Embryonic facial prominence (tissue), 1 donor: ENCODE data around the gene RFNG.

ENCODE experiments used
- DNase-seq: peaks from one replicate; pipeline ENCODE4 v3.0.0-alpha.2; 2016; ENCODE audit errors: extremely low spot score

The RFNG gene, protein sequence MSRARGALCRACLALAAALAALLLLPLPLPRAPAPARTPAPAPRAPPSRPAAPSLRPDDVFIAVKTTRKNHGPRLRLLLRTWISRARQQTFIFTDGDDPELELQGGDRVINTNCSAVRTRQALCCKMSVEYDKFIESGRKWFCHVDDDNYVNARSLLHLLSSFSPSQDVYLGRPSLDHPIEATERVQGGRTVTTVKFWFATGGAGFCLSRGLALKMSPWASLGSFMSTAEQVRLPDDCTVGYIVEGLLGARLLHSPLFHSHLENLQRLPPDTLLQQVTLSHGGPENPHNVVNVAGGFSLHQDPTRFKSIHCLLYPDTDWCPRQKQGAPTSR

GRCh38 chr17:82051776-82052637 lies at the start of gene RFNG, which contains the start of gene GPS1:
Gene RFNG, minus strand, starts transcription at chr17:82051811. Its CDS starts 45 bp downstream, at chr17:82051766.
Gene GPS1, plus strand, starts transcription at chr17:82051898. Its CDS starts 34 bp downstream, at chr17:82051932.
- DNase-seq = no peak

DNA sequence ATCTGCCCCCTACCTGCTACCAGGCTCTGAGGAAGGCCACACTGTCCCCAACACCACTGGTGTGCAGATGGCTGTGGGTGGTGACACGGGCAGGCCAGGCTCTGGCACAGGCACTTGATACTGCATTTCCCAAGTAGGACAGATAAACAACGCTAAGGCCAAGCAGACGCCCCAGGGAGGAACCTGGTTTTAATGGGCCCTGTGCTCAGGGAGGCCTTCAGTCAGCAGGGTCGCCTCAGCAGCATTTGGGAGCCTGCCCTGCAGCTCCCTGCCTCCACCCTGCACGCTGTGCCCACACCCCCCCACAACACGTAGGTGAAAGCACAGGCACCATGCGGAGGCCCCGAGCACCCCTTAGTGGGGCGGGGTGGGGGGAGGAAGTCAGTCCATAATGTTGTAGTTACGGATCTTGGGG lies 49.7 kb upstream of the RFNG start:
- no peak for DNase-seq

DNA sequence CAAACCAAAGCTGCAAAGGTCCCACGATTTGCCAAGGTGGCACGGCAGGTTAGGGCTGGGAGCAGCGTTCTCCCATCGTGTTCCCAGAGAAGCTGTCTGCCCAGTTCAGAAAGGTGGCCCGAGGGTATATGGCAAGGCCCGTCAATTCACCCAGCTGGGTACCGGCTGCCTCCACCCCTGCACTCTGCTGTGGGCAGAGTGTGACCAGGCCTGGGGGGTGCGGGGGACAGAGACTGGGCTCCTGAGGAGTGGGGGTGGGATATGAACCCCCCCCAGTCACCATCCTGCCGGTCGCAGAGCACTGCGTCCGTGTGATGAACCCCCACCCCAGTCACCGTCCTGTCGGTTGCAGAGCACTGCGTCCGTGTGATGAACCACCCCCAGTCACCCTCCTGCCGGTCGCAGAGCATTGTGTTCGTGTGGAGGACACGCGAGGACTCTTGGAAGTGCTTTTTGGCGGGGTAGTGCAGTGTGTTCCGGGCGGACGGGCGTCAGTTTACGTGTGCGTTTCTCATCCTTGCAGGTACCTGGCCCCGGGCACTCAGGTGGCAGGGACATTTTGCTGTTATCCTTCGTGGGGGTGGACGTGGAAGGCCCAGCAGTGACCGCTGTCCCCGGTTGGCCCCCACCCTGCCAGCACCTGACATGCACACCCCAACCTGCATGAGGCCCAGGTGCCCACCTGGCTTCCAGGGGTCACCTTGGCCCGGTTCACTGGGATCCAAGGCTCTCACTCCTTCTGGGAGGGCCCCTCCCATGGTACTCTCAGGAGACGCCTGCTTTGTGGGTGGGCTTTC lies 49.1 kb upstream of the RFNG start:
- DNase-seq = no peak

GRCh38 chr17:82098939-82099763 lies 47.5 kb upstream of the RFNG start:
- no peak for DNase-seq

DNA sequence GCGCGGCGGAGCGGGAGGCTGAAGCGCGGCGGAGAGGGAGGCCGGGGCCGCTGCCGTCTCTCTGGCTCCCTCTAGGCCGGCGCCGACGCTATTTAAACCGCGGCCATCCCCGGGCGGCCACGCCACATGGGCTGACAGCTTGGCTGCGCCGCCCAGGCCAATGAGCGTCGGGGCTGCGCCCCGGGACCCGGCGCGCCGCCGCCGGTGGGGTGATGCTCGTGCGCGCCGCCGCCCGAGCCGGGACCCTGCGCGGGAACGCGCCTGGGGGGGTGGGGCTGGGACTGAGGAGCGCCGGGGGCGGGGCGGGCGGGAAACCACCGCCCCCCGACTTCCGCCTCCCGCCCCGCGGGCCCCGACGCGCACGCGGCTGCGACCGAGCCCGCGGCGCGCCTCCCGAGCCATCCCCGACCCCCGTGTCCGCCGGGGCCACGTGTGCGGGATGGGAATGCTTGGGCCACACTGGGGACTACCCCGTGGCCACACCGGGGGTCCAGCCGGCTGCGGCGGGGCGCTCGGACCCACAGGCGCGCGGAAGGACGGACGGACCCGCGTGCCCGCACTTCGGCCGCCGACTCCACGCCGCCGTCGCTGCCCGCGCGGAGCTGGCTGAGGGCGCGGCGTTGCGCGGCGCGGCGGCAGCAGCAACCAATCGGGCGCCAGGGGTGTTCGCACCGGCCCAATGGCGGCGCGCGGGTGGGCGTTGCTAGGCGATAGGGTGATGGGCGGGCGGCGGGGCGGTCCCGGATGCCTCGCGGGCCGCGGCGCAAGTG lies 46.7 kb upstream of the RFNG start, which contains the start of gene FASN:
TSS of gene FASN (minus strand) at position 68 of the 770 bp plus-strand sequence. CDS start 1,791 bp downstream, outside the sequence.
- DNase-seq = peak; percentile 88

- no peak for DNase-seq
Measured at GRCh38 chr17:82097919-82098168, 46.2 kb upstream of the RFNG start.

DNA sequence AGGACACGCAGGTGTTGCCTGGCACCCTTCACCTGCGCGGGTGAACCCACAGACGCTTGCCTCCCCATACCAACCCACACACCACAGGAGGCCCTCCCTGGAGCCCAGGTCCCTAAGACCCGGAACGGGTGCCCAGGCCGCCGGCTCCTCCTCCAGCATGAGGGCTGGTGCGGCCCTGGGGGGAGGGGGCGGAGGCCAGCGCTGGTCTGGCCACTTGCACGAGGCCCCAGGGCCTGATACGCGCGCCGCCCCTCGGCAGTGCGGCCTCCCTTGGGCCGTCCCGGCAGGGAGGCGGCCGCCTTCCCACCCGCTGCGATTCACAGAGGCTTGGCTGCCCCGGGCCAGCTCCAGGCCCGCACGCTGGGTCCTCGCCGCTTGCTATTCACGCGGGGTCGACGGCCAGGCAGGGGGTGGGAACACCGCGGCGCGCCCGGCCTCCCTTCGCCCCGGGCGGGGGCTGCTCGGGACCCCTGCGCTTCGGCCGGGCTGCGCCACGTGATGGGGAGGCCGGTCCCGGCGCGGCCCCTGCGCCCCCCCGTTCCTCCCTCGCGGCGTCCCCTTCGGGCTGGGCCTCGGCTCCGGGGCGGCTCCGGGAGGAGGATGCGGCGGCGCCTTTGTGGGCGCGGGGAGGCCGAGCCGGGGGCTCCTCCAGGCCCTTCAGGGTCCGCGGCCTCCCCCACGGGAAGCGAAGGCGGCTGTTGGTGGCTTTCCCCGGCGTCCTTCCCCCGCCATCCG lies 45.7 kb upstream of the RFNG start:
- no peak for DNase-seq

- DNase-seq = no peak
Measured at GRCh38 chr17:82096709-82097183, 45.1 kb upstream of the RFNG start.

GRCh38 chr17:82095777-82096708 lies 44.4 kb upstream of the RFNG start:
- DNase-seq = no peak

DNA sequence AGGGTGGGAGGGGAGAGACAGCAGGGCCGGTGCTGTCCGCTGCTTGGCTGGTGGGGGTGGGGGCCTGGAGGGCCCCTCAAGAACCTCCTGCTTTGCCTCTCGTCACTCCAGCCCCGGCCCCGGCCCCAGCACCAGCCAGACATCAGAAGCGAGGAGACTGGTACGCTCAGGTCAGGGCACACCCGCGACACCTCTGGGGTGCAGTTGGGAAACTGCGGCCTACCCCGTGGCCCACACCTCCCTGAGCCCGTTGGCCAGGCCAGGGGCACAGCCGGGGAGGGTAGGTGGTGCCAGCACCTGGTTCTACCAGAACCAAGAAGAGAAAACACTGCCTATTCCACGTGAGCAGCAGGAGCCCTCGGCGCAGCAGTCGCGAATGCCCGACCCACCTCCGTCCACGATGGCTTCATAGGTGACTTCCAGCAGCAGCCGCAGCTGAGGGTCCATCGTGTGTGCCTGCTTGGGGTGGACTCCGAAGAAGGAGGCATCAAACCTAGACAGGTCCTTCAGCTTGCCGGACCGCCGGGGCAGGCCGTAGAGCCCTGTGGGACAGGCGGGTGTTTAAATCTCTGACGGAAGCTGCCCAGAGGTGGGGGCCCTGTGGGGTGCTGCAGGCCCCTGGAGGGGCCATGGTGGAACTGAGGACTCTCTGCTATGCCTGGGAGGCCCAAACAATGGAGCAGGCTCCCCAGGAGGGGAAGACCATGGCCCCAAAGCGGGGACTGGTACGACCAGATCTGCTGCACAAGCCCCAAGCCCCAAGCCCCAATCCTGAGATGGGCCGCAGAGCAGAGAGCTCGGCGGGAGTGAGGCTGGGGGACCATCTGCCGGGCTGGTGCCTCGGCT lies 43.5 kb upstream of the RFNG start:
- DNase-seq = no peak

DNA sequence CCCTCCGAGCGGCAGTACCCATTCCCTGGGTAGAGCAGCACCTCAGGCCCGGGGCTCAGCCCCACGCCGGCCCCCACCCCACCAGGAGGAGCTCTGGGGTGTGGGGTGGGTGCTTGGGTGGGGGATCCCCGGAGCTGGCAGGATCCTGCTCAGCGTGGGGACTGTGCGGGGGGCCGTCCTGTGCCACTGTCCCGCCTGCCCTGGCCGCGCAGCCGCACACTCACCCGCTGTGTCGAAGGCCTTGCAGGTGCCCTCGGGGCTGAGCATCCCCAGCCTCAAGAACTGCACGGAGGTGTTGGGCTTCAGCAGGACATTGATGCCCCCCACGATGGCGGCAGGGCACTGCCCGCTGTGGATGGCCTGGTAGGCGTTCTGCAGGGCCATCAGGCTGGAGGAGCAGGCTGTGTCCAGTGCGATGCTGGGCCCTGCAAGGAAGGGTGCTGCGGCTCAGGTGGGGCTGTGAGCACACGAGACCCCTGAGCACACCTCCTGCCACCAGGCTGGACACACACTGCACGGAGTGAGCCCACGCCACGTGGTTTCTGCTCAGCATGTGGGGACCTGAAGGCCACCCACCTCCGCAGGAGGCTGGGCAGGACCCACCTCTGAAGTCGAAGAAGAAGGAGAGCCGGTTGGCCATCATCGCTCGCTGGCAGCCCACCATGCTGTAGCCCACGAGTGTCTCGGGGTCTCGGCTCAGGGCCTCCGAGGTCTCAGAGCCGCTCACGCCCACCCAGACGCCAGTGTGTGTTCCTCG lies 41.6 kb upstream of the RFNG start:
- no peak for DNase-seq

- no peak for DNase-seq
Measured at GRCh38 chr17:82092628-82092994, 41.0 kb upstream of the RFNG start.

DNA sequence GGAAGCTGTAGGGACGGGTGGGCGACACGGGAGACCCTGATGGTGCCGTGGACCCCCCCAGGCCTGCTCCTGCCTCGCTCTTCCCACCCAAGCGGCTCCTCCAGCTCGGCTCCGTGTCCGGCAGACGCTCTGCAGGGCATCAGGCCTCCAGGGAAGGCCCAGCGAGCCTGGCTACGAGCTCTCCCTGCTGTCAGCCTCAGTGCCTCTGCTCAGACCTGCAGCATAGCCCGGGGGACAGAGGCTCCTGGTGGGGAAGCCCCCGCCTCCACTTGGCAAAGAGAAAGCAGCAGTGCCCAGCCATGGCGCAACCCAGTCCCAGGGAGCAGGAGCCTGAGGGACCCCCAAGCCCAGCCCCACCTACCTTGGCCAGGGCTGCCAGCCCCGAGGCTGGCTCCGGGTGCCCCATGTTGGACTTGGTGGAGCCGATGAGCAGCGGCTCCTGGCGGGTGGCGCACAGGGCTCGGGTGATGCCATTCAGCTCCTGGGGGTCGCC lies 40.5 kb upstream of the RFNG start:
- DNase-seq = no peak

GRCh38 chr17:82091264-82092066 lies 39.9 kb upstream of the RFNG start:
- no peak for DNase-seq

- no peak for DNase-seq
Measured at GRCh38 chr17:82090549-82091263, 39.1 kb upstream of the RFNG start.
